HG03457 (cell line): ENCODE measurements around the gene MED15.
A peak's percentile ranks its signal among the peaks of the same experiment; 100 is the strongest.
"Not testable (repeated sequence)": the region's sequence is repeated elsewhere in the genome, so short reads cannot be mapped to it uniquely, and the experiment has no call there.

ENCODE experiments used
- ATAC-seq: cut with Tn5 transposase; IDR thresholded peaks from one replicate; pipeline ENCODE4 v1.9.1; 2021; ENCODE audit warnings: moderate number of reproducible peaks; ENCODE audit not compliant: unreplicated experiment

The MED15 gene

DNA sequence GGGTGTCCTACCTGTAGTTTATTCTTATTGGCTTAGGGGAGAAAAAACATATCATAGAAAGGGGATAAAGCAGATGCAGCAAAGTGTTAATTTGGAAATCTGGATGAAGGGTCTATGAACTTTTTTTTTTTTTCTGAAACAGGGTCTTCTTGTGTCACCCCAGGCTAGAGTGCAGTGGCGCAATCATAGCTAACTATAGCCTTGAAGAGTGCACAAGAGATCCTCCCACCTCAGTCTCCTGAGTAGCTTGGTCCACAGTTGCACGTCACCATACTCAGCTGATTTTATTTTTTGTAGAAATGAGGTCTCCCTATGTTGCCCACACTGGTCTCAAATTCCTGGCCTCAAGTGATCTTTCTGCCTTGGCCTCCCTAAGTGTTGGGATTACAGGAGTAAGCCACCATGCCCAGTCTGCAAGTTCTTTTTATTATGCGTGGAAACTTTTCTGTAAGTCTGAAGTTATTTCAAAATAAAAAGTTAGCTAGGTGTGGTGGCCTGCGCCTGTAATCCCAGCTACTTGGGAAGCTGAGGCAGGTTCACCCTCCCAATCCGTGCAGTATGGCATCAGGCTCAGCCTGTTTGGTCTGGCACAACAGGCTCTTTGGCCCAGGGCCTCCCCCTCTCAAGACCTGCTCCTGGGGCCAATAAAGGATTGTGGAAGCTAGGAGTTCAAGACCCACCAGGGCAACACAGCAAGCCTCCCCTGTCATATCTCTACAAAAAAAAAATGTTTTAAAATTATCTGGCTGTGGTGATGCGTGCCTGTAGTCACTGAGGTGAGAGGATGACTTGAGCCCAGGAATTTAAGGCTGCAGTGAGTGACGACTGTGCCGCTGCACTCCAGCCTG is 111.9 kb downstream of the MED15 start:
- no peak for ATAC-seq

DNA sequence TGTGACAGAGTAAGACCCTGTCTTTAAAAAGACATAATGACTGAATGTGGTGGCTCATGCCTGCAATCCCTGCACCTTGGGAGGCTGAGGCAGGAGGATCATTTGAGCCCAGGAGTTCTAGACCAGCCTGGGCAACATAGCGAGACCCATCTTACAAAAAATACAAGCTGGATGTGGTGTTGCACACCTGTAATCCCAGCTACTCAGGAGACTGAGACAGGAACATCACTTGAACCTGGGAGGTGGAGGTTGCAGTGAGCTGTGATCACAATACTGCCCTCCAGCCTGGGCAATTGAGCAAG is 112.4 kb downstream of the MED15 start:
- ATAC-seq: not testable (repeated sequence)

- no peak for ATAC-seq
These were observed 113.8 kb downstream of the MED15 start for GRCh38 chr22:20621162-20621561.

DNA sequence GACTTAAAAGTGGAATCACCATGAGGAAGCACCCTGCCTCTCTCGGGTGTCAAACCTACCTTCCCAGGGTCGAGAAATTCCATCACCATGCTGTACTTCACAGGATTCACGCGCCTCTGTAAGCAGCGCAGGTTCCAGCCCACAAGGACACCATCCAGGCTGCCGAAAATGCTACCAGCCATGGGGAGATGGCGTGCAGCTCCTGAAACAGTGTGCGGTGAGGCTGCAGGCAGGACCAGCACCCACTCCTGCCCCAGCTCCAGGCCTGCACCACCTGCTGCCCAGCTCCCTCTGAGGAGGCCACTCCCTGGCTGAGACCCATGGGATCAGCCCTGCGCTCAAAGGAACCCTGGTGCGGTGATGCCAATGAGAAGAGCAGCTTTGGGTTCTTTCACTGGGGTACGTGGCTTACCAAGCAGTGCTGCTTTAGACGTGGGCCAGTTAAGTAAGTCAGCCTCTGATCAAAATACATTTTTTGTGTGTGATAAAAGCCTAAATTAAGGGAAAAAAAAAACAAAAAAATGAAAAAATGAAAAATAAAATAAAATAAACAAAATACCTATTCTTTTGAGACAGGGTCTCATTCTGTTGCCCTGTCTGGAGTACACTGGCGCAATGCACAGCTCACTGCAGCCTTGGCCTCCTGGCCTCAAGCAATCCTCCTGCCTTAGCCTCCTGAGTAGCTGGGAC is 115.4 kb downstream of the MED15 start:
- no peak for ATAC-seq

DNA sequence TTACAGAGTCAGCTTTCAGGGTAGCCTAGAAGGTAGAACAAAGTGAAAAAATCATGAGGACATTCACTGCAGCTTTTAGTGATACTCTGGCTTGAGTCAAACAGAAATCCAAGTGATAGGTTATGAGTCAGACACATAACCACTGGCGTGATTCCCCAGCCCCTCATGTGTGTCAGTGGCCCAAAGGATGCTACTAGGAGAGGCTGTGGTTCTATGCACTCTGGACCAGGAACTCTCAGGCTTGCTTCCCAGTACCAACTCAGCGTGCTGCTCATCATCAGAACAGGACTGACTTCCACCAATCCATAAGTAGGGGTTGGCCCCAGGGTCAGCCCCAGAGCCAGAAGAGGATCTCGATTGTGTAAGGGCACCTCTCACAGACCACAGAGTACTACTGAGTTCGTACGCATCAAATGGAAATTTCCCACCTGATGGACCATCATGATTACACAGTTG is 116.8 kb downstream of the MED15 start:
- ATAC-seq: peak; percentile 65

DNA sequence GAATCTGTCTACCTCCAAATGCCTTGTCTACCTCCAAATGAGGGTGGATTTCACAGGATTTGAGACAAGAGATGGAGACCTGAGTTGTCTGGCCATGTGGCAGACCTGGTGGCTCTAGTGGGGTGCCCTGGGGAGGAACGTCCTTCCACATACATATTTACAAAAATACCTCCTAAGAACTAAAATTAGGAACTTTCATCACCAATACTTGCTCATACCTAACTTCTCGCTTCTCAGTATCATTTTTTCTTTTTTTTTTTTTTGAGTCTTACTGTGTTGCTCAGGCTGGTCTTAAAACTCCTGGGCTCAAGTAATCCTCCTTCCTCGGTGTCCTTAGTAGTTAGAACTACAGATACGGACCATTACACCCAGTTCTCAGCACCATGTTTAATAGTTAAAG is 117.9 kb downstream of the MED15 start:
- no peak for ATAC-seq

DNA sequence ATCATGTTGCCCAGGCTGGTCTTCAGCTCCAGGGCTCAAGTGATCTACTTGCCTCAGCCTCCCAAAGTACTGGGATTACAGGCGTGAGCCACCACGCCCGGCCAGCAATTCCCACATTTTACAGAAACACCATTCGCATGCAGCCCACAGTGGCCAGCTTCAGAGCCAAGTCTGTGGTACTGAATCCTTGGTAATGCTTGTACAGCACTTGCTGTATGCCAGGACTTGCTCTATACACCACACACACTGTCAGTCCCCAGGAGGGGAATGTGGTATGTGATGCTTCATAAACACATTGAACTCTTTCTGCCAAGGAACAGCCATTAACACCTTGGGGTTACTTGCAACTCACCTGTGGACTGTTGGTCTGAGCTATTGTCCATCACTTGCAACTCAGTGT is 119.4 kb downstream of the MED15 start:
- no peak for ATAC-seq

DNA sequence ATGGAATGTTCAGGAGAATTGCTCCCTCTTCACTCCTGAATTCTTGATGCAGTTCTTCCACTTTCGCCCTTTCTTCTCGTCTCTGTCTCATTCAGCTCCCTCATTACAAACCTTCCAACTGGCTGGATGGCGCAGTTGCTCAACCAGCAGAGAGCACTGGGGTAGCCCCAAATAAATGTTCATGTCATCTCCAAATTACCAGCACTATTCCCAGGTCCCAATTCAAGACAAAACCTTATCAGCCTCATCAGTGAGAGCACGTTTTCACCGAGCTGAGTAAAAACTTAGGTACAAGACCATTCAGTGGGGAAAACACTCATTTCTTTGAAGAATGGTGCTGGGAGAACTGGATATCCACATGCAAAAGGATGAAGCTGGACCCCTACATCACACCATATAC is 120.0 kb downstream of the MED15 start:
- no peak for ATAC-seq

- ATAC-seq: no peak
These were observed 120.9 kb downstream of the MED15 start for GRCh38 chr22:20628081-20628939.

- ATAC-seq: no peak
These were observed 122.0 kb downstream of the MED15 start for GRCh38 chr22:20629401-20629800.

GRCh38 chr22:20630873-20631617 is 123.6 kb downstream of the MED15 start:
- no peak for ATAC-seq

GRCh38 chr22:20632082-20632481 is 124.7 kb downstream of the MED15 start:
- no peak for ATAC-seq

- ATAC-seq: no peak
These were observed 125.1 kb downstream of the MED15 start for GRCh38 chr22:20632518-20632917.

DNA sequence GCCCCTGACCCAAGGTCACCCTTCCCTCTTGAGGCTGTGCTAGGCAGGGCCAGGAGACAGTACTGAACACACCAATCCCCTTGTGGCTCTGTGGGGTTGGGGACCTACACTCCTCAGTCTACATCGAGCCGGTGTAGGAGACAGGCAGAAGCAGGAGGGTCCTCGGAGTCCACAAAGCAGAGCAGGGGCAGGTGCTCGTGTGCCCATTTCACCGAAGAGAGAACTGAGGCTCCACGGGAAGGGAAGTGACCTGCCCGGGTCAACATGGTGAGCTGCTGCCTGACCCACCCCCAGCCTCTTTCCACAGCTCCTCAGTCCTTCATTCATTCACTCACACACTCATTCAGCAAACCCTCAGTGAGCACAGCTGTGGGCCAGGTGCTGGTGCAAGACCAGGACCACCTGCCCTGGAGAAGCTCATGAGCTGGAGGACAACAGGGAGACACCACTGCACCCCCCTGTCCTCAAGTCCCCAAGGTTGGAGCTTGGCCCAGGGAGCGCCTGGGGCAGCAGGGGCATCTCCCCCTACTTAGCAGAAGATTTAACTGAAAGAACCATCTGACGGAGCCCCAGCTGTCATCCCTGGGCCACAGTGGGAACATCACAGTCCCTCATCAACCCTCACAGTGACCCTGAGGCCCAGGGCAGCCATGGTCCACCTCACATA is 127.3 kb downstream of the MED15 start:
- ATAC-seq: no peak

GRCh38 chr22:20635227-20635591 is 127.8 kb downstream of the MED15 start:
- no peak for ATAC-seq

DNA sequence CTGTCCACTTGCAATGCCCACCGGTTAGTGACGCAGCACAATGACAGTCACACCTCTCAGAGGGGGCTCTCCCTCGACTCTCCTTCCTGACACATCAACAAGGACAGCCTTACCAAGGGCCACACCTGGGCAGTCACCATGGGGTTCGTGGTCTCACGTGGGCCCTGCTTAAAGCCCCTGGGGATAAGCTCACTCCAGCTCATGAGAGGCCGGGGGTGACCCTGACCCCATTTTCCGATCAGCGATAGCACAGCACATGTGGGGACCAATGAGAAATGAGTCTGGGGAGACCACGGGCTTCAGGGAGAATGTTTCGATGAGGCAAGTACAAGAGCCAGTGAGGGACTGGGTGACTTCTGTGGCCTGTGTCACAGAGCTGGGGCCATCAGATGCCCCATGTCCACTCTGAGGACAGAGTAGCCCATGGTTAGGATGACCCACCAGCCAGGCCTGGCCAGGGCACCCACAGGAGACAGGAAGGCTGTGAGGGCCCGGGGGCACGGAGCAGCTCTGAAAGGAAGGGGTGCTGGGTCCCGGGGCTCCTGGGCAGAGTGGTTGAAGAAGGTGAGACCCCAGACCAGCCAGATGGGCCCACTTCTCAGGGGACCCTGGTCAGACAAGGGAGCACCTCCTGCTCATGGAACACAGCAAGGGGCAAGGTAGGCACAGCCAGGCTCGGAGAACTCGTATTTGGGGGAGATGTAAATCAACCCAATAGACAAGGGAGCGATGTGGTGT is 128.8 kb downstream of the MED15 start:
- ATAC-seq: no peak

GRCh38 chr22:20636945-20637344 is 129.5 kb downstream of the MED15 start:
- no peak for ATAC-seq
